Neural cell (in vitro differentiated cells): ENCODE measurements around the gene C14orf180. TPM values are rescaled to one million over a fixed set of nuclear protein-coding genes. Genes with fewer than 3 reads are reported as not detected.

Experiments
- H2AFZ ChIP-seq: fragments of 200-600, 300-800 bp; sonication (generic), shearing (Covaris generic); 2 replicates; pipeline ENCODE4 v1.6.0; 2014; ENCODE audit warnings: low read depth, mild to moderate bottlenecking, antibody characterized with exemption, low read length, moderate library complexity
- H3F3A ChIP-seq: fragments of 200-600 bp; shearing (Covaris generic); 2 replicates; pipeline ENCODE4 v1.6.1; 2016; ENCODE audit warnings: mild to moderate bottlenecking, moderate library complexity, mixed read lengths, antibody characterized with exemption, low read length; ENCODE audit not compliant: insufficient read depth, poor library complexity, severe bottlenecking
- H3K27ac ChIP-seq: fragments of 200-600, 300-800 bp; sonication (generic), shearing (Covaris generic); 2 replicates; pipeline ENCODE4 v1.5.1; 2014; ENCODE audit warnings: mild to moderate bottlenecking, low read length, moderate library complexity
- H3K27me3 ChIP-seq: fragments of 300-800, 200-600 bp; sonication (generic), shearing (Covaris generic); 2 replicates; pipeline ENCODE4 v1.6.0; 2014; ENCODE audit warnings: mild to moderate bottlenecking, low read depth, low read length, moderate library complexity; ENCODE audit not compliant: insufficient read depth
- H3K36me3 ChIP-seq: fragments of 300-800, 200-600 bp; sonication (generic), shearing (Covaris generic); 2 replicates; pipeline ENCODE4 v1.5.1; 2014; ENCODE audit warnings: mild to moderate bottlenecking, antibody characterized with exemption, low read length, moderate library complexity; ENCODE audit not compliant: insufficient read depth
- H3K4me2 ChIP-seq: fragments of 300-800, 200-600 bp; sonication (generic), shearing (Covaris generic); 2 replicates; pipeline ENCODE4 v1.6.0; 2014; ENCODE audit warnings: mild to moderate bottlenecking, low read length
- H3K4me3 ChIP-seq: fragments of 300-800, 200-600 bp; sonication (generic), shearing (Covaris generic); 2 replicates; pipeline ENCODE4 v1.5.1; 2014; ENCODE audit warnings: mild to moderate bottlenecking, low read length, moderate library complexity
- H3K79me2 ChIP-seq: fragments of 200-600 bp; shearing (Covaris generic); replicated peaks from 2 replicates; pipeline ENCODE4 v1.6.0; 2014; ENCODE audit warnings: mild to moderate bottlenecking, low read length, moderate library complexity; ENCODE audit not compliant: insufficient read depth
- H3K9ac ChIP-seq: fragments of 300-800, 200-600 bp; sonication (generic), shearing (Covaris generic); 2 replicates; pipeline ENCODE4 v1.6.1; 2016; ENCODE audit warnings: mild to moderate bottlenecking, low read length, mixed read lengths
- H3K9me2 ChIP-seq: fragments of 200-600 bp; shearing (Covaris generic); 2 replicates; pipeline ENCODE4 v1.6.1; 2016; ENCODE audit warnings: mild to moderate bottlenecking, low read length, mixed read lengths; ENCODE audit not compliant: insufficient read depth
- H3K9me3 ChIP-seq: fragments of 200-600, 300-800 bp; sonication (generic), shearing (Covaris generic); 2 replicates; pipeline ENCODE4 v1.6.1; 2016; ENCODE audit warnings: mild to moderate bottlenecking, mixed run types, low read length, moderate library complexity, mixed read lengths
- H4K20me1 ChIP-seq: fragments of 200-600 bp; shearing (Covaris generic); 2 replicates; pipeline ENCODE4 v1.6.1; 2016; ENCODE audit warnings: mild to moderate bottlenecking, mixed run types; ENCODE audit not compliant: insufficient read depth
- EP300 ChIP-seq: fragments of 450-650 bp; conservative IDR thresholded peaks from 2 replicates; pipeline ENCODE4 v1.6.1; 2014; ENCODE audit warnings: antibody characterized with exemption, mild to moderate bottlenecking, moderate library complexity; ENCODE audit not compliant: poor library complexity, severe bottlenecking
- EZH2 ChIP-seq: fragments of 200-600, 300-800 bp; shearing (Covaris generic), sonication (generic); IDR thresholded peaks from 2 replicates; pipeline ENCODE4 v1.6.1; 2014; ENCODE audit warnings: antibody characterized with exemption, low read length, borderline replicate concordance, mild to moderate bottlenecking; ENCODE audit not compliant: insufficient read depth, poor library complexity, severe bottlenecking
- MXI1 ChIP-seq: fragments of 450-650 bp; conservative IDR thresholded peaks from 2 replicates; pipeline ENCODE4 v1.6.1; 2014; ENCODE audit warnings: antibody characterized with exemption, mild to moderate bottlenecking; ENCODE audit not compliant: poor library complexity, severe bottlenecking
- POLR2AphosphoS5 ChIP-seq: IDR thresholded peaks from 2 replicates; pipeline ENCODE4 v1.6.1; 2012
- RAD21 ChIP-seq: fragments of 450-650 bp; conservative IDR thresholded peaks from 2 replicates; pipeline ENCODE4 v1.6.1; 2014; ENCODE audit warnings: antibody characterized with exemption, mild to moderate bottlenecking, moderate library complexity
- REST ChIP-seq: IDR thresholded peaks from 2 replicates; pipeline ENCODE4 v1.6.1; 2012; ENCODE audit warnings: borderline replicate concordance
- SMC3 ChIP-seq: fragments of 450-650 bp; conservative IDR thresholded peaks from 2 replicates; pipeline ENCODE4 v1.6.1; 2014; ENCODE audit warnings: antibody characterized with exemption, mild to moderate bottlenecking, moderate library complexity; ENCODE audit not compliant: poor library complexity
- TAF1 ChIP-seq: IDR thresholded peaks from 2 replicates; pipeline ENCODE4 v1.6.1; 2012; ENCODE audit warnings: low read depth
- polyA plus RNA-seq: library from polyadenylated mRNA; depleted of rRNA; stranded (reverse); fragments of >200 nt; gene quantifications from 2 replicates; pipeline ENCODE4 v1.2.3, GENCODE V29; 2014
- TF ChIP-seq, protein P1 (sequence below): fragments of 450-650 bp; IDR thresholded peaks from 2 replicates; pipeline ENCODE4 v1.5.1; 2014; ENCODE audit warnings: antibody characterized with exemption, mild to moderate bottlenecking, moderate library complexity; ENCODE audit not compliant: poor library complexity, severe bottlenecking

The C14orf180 gene
- polyA plus RNA-seq, 1 donor from 2014 or later = not detected

GRCh38 chr14:104598039-104598909, 18.7 kb downstream of the C14orf180 start:
- Histone ChIP-seq H3K9me2 (no peaks in the 10 kb centered on the region), H3K79me2 (no peaks in the 10 kb centered on the region), H4K20me1 (no peaks in the 10 kb centered on the region), H3F3A (no peaks in the 10 kb centered on the region), H3K9ac (no peak overlapping the region), H2AFZ (no peak overlapping the region), H3K27ac (no peak overlapping the region), H3K4me3 (no peak overlapping the region), H3K4me2 (no peak overlapping the region), H3K9me3 (no peaks in the 10 kb centered on the region), H3K27me3 (no peaks in the 10 kb centered on the region), H3K36me3 (no peaks in the 10 kb centered on the region)
- no peak for TF ChIP-seq EZH2
- TF ChIP-seq POLR2AphosphoS5 = no peak
- TF ChIP-seq RAD21 = no peak
- TF ChIP-seq REST = no peak
- TF ChIP-seq, protein P1, sequence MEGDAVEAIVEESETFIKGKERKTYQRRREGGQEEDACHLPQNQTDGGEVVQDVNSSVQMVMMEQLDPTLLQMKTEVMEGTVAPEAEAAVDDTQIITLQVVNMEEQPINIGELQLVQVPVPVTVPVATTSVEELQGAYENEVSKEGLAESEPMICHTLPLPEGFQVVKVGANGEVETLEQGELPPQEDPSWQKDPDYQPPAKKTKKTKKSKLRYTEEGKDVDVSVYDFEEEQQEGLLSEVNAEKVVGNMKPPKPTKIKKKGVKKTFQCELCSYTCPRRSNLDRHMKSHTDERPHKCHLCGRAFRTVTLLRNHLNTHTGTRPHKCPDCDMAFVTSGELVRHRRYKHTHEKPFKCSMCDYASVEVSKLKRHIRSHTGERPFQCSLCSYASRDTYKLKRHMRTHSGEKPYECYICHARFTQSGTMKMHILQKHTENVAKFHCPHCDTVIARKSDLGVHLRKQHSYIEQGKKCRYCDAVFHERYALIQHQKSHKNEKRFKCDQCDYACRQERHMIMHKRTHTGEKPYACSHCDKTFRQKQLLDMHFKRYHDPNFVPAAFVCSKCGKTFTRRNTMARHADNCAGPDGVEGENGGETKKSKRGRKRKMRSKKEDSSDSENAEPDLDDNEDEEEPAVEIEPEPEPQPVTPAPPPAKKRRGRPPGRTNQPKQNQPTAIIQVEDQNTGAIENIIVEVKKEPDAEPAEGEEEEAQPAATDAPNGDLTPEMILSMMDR = no peak
- TF ChIP-seq EP300 = no peak
- TF ChIP-seq SMC3 = no peak
- no peak for TF ChIP-seq TAF1
- no peak for TF ChIP-seq MXI1

DNA sequence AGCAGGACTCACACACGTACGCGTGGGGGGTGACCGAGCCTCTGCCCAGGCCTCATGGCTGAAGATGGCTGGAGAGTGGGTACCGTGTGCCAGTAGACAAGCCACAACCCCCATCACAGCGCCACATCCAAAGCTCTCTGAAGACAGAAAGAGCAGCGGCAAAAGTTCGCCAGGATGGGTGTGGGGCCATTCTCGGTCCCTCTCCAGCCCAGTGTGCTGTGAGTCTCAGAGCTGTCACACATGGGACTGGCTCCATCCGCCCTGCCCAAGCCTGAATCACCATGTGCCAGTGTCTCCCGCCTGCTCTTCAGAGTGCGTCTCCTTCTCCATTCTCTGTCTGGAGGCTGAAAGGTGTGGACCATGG, 19.3 kb downstream of the C14orf180 start:
- no peak overlapping the region for H3K4me3 ChIP-seq
- H3K36me3 ChIP-seq = no peaks in the 10 kb centered on the region
- H3F3A ChIP-seq = no peaks in the 10 kb centered on the region
- no peaks in the 10 kb centered on the region for H3K9me2 ChIP-seq
- H4K20me1 ChIP-seq = no peaks in the 10 kb centered on the region
- no peak overlapping the region for H3K27ac ChIP-seq
- H3K27me3 ChIP-seq = peaks cover 3% of the 10 kb centered on the region
- H3K79me2 ChIP-seq = no peaks in the 10 kb centered on the region
- no peak overlapping the region for H3K4me2 ChIP-seq
- no peak overlapping the region for H2AFZ ChIP-seq
- no peaks in the 10 kb centered on the region for H3K9me3 ChIP-seq
- TF ChIP-seq REST (no peak), TAF1 (no peak), POLR2AphosphoS5 (no peak), MXI1 (no peak), EP300 (no peak), SMC3 (no peak), EZH2 (no peak), RAD21 (no peak)
- TF ChIP-seq, protein P1 = no peak
- no peak overlapping the region for H3K9ac ChIP-seq
